Measurements from ENCODE around the gene VIP.

Gene VIP

GRCh38 chr6:152765331-152765730, 14.7 kb downstream of the VIP start:
- H4K20me1 ChIP-seq (ENCODE audit: insufficient read depth): no peaks in the 10 kb centered on the region
- H2AFZ ChIP-seq (ENCODE audit: low read depth): no peak overlapping the region
- no peaks in the 10 kb centered on the region for H3K36me3 ChIP-seq (ENCODE audit: insufficient read depth)
- H3K4me3 ChIP-seq (IDR thresholded peaks at IDR 0.05; ENCODE audit: insufficient read depth, low read depth, low read length): no peak overlapping the region
- no peaks in the 10 kb centered on the region for H3K4me1 ChIP-seq (ENCODE audit: low read depth, poor library complexity, severe bottlenecking)
- no peak overlapping the region for H3K9ac ChIP-seq
- no peaks in the 10 kb centered on the region for H3K79me2 ChIP-seq (ENCODE audit: insufficient read depth, low read depth)
- H3K27ac ChIP-seq: no peak overlapping the region
- TF ChIP-seq CTCF (conservative IDR thresholded peaks at IDR 0.05; ENCODE audit: low read depth, low read length): no peak
- H3K27me3 ChIP-seq (ENCODE audit: insufficient read depth, low read depth): no peaks in the 10 kb centered on the region
- H3K4me2 ChIP-seq: no peak overlapping the region

- H3K27me3 ChIP-seq (ENCODE audit: insufficient read depth, low read depth): no peaks in the 10 kb centered on the region
Observed at GRCh38 chr6:152769159-152769558, 18.6 kb downstream of the VIP start.

GRCh38 chr6:152769993-152770392, 19.4 kb downstream of the VIP start:
- no peaks in the 10 kb centered on the region for H3K4me1 ChIP-seq (ENCODE audit: low read depth, poor library complexity, severe bottlenecking)
- H3K79me2 ChIP-seq (ENCODE audit: insufficient read depth, low read depth): no peaks in the 10 kb centered on the region
- H3K36me3 ChIP-seq (ENCODE audit: insufficient read depth): no peaks in the 10 kb centered on the region
- no peaks in the 10 kb centered on the region for H3K27me3 ChIP-seq (ENCODE audit: insufficient read depth, low read depth)
- H4K20me1 ChIP-seq (ENCODE audit: insufficient read depth): no peaks in the 10 kb centered on the region
- H2AFZ ChIP-seq (ENCODE audit: low read depth): no peak overlapping the region
- H3K9ac ChIP-seq: no peak overlapping the region
- H3K4me3 ChIP-seq (IDR thresholded peaks at IDR 0.05; ENCODE audit: insufficient read depth, low read depth, low read length): no peak overlapping the region
- no peak for TF ChIP-seq CTCF (conservative IDR thresholded peaks at IDR 0.05; ENCODE audit: low read depth, low read length)
- no peak overlapping the region for H3K27ac ChIP-seq
- H3K4me2 ChIP-seq: no peak overlapping the region

More at GRCh38 chr6:152769159-152769558, 18.6 kb downstream of the VIP start:
- Histone ChIP-seq H3K4me1 (ENCODE audit: low read depth, poor library complexity, severe bottlenecking) (no peaks in the 10 kb centered on the region), H3K27ac (no peak overlapping the region), H3K36me3 (ENCODE audit: insufficient read depth) (no peaks in the 10 kb centered on the region), H2AFZ (ENCODE audit: low read depth) (no peak overlapping the region), H3K79me2 (ENCODE audit: insufficient read depth, low read depth) (no peaks in the 10 kb centered on the region), H4K20me1 (ENCODE audit: insufficient read depth) (no peaks in the 10 kb centered on the region), H3K9ac (no peak overlapping the region), H3K4me2 (no peak overlapping the region), H3K4me3 (IDR thresholded peaks at IDR 0.05; ENCODE audit: insufficient read depth, low read depth, low read length) (no peak overlapping the region)
- TF ChIP-seq CTCF (conservative IDR thresholded peaks at IDR 0.05; ENCODE audit: low read depth, low read length): no peak

- Histone ChIP-seq H2AFZ (ENCODE audit: low read depth) (no peak overlapping the region), H3K9ac (no peak overlapping the region), H3K27me3 (ENCODE audit: insufficient read depth, low read depth) (no peaks in the 10 kb centered on the region), H3K27ac (no peak overlapping the region), H3K4me2 (no peak overlapping the region), H3K79me2 (ENCODE audit: insufficient read depth, low read depth) (no peaks in the 10 kb centered on the region), H3K36me3 (ENCODE audit: insufficient read depth) (no peaks in the 10 kb centered on the region), H3K4me1 (ENCODE audit: low read depth, poor library complexity, severe bottlenecking) (no peaks in the 10 kb centered on the region), H4K20me1 (ENCODE audit: insufficient read depth) (no peaks in the 10 kb centered on the region), H3K4me3 (IDR thresholded peaks at IDR 0.05; ENCODE audit: insufficient read depth, low read depth, low read length) (no peak overlapping the region)
- TF ChIP-seq CTCF (conservative IDR thresholded peaks at IDR 0.05; ENCODE audit: low read depth, low read length): no peak
Observed at GRCh38 chr6:152771061-152771687, 20.6 kb downstream of the VIP start.
